IMR-90 (cell line): Measurements from ENCODE around the gene EPB41L2. TPM values are rescaled to one million over a fixed set of nuclear protein-coding genes. Genes with fewer than 3 reads are reported as not detected.

Experiments used
- ATAC-seq: fragments of 200-7000 bp; cut with Tn5 transposase; 2 replicates; pipeline ENCODE4 v1.9.1; 2020; ENCODE audit warnings: low read depth, mild to moderate bottlenecking, moderate library complexity
- BruUV-seq: library from RNA; stranded (reverse); fragments of 400-500 nt; replicated peaks from 2 replicates; lab custom pipeline; 2021; lab: Mats Ljungman, UMichigan
- CTCF ChIA-PET: fragments of 300-600 bp; formaldehyde crosslinking; extraction: SDS; loops from one replicate; lab custom pipeline; 2021; ENCODE audit warnings: antibody characterized with exemption; lab: Yijun Ruan, JAX
- POLR2A ChIA-PET: fragments of 300-600 bp; sonication (Branson Sonifier 250); formaldehyde crosslinking; loops from one replicate; lab custom pipeline; 2022; ENCODE audit warnings: antibody characterized with exemption; ENCODE audit not compliant: unreplicated experiment; lab: Charles Lee
- DNase-seq: peaks from one replicate; pipeline ENCODE4 v3.0.0; 2013
- H2AFZ ChIP-seq: replicated peaks from 2 replicates; pipeline ENCODE3; 2013; ENCODE audit warnings: low read length, mild to moderate bottlenecking; ENCODE audit not compliant: poor library complexity
- H2AK5ac ChIP-seq: 2 replicates; pipeline ENCODE4 v1.6.1; 2013; ENCODE audit warnings: low read depth, low read length, inconsistent platforms
- H2AK9ac ChIP-seq: replicated peaks from 2 replicates; pipeline ENCODE3; 2013; ENCODE audit warnings: mild to moderate bottlenecking, low read depth, low read length, moderate library complexity; ENCODE audit not compliant: poor library complexity
- H2BK120ac ChIP-seq: 2 replicates; pipeline ENCODE4 v1.6.1; 2013; ENCODE audit warnings: low read depth, low read length, inconsistent platforms
- H2BK15ac ChIP-seq: 3 replicates; pipeline ENCODE4 v1.6.1; 2013; ENCODE audit warnings: low read depth, low read length, inconsistent platforms
- H2BK20ac ChIP-seq: 2 replicates; pipeline ENCODE4 v1.6.1; 2013; ENCODE audit warnings: low read depth, mild to moderate bottlenecking, inconsistent platforms, low read length, moderate library complexity
- H2BK5ac ChIP-seq: 2 replicates; pipeline ENCODE4 v1.6.1; 2013; ENCODE audit warnings: mild to moderate bottlenecking, low read depth, low read length, inconsistent platforms; ENCODE audit not compliant: poor library complexity, severe bottlenecking
- H3K14ac ChIP-seq: replicated peaks from 2 replicates; pipeline ENCODE4 v1.6.1; 2013; ENCODE audit warnings: low read depth, low read length, inconsistent platforms
- H3K18ac ChIP-seq: 2 replicates; pipeline ENCODE4 v1.6.1; 2013; ENCODE audit warnings: low read depth, low read length, control low read depth
- H3K23ac ChIP-seq: 2 replicates; pipeline ENCODE4 v1.6.1; 2013; ENCODE audit warnings: low read depth, low read length, inconsistent platforms
- H3K27ac ChIP-seq: 2 replicates; pipeline ENCODE4 v1.5.1; 2013; ENCODE audit warnings: mild to moderate bottlenecking, control low read depth, low read length; ENCODE audit not compliant: insufficient read depth
- H3K27me3 ChIP-seq: 2 replicates; pipeline ENCODE4 v1.6.1; 2013; ENCODE audit warnings: low read length; ENCODE audit not compliant: control insufficient read depth, insufficient read depth
- H3K36me3 ChIP-seq: 2 replicates; pipeline ENCODE4 v1.6.1; 2013; ENCODE audit warnings: low read length, mixed read lengths; ENCODE audit not compliant: control insufficient read depth, insufficient read depth
- H3K4ac ChIP-seq: 2 replicates; pipeline ENCODE4 v1.6.1; 2013; ENCODE audit warnings: low read depth, low read length, inconsistent platforms
- H3K4me1 ChIP-seq: 2 replicates; pipeline ENCODE4 v1.6.1; 2013; ENCODE audit warnings: low read length, mixed read lengths; ENCODE audit not compliant: control insufficient read depth, insufficient read depth
- H3K4me2 ChIP-seq: 2 replicates; pipeline ENCODE4 v1.6.1; 2013; ENCODE audit warnings: low read depth, mild to moderate bottlenecking, control low read depth, low read length, moderate library complexity
- H3K4me3 ChIP-seq: 2 replicates; pipeline ENCODE4 v1.5.1; 2013; ENCODE audit warnings: low read depth, mild to moderate bottlenecking, control low read depth, low read length, moderate library complexity; ENCODE audit not compliant: insufficient read depth
- H3K56ac ChIP-seq: 2 replicates; pipeline ENCODE4 v1.6.1; 2013; ENCODE audit warnings: low read length, inconsistent platforms; ENCODE audit not compliant: insufficient read depth; ENCODE audit errors: extremely low read depth
- H3K79me1 ChIP-seq, 2 experiments: 2 replicates each; pipeline ENCODE4 v1.6.1; 2013; ENCODE audit warnings: low read length in 2 of 2, inconsistent platforms in 1 of 2, low read depth in 1 of 2
- H3K9ac ChIP-seq: 2 replicates; pipeline ENCODE4 v1.6.1; 2013; ENCODE audit warnings: low read depth, low read length, control low read depth
- H3K9me1 ChIP-seq: 2 replicates; pipeline ENCODE4 v1.6.1; 2013; ENCODE audit warnings: low read length, inconsistent platforms; ENCODE audit not compliant: insufficient read depth
- H3K9me3 ChIP-seq: 2 replicates; pipeline ENCODE4 v1.6.1; 2013; ENCODE audit warnings: low read length; ENCODE audit not compliant: control insufficient read depth, insufficient read depth
- H4K20me1 ChIP-seq: 2 replicates; pipeline ENCODE4 v1.6.1; 2013; ENCODE audit warnings: low read length, inconsistent platforms; ENCODE audit not compliant: insufficient read depth
- H4K5ac ChIP-seq: 2 replicates; pipeline ENCODE4 v1.6.1; 2013; ENCODE audit warnings: mild to moderate bottlenecking, low read depth, low read length, control low read depth
- H4K8ac ChIP-seq, 2 experiments: 2 replicates each; pipeline ENCODE4 v1.6.1; 2013; ENCODE audit warnings: low read depth in 2 of 2, low read length in 2 of 2, control low read depth in 1 of 2, inconsistent platforms in 1 of 2
- H4K91ac ChIP-seq: 2 replicates; pipeline ENCODE4 v1.6.1; 2013; ENCODE audit warnings: low read depth, low read length, inconsistent platforms; ENCODE audit not compliant: insufficient read depth
- BHLHE40 ChIP-seq: fragments of 150-350 bp; IDR thresholded peaks from 2 replicates; pipeline ENCODE4 v1.6.1; 2016; ENCODE audit warnings: mild to moderate bottlenecking, low read depth, low read length
- CEBPB ChIP-seq: IDR thresholded peaks from 2 replicates; pipeline ENCODE4 v1.6.1; 2012; ENCODE audit warnings: low read depth, low read length, improper control_type of control experiment
- CHD1 ChIP-seq: IDR thresholded peaks from 2 replicates; pipeline ENCODE4 v1.6.1; 2012; ENCODE audit warnings: low read depth, low read length, improper control_type of control experiment
- CTCF ChIP-seq: conservative IDR thresholded peaks from 2 replicates; pipeline ENCODE4 v1.5.1; 2012; ENCODE audit warnings: mild to moderate bottlenecking, low read depth, low read length, improper control_type of control experiment
- ELK1 ChIP-seq: fragments of 150-350 bp; IDR thresholded peaks from 2 replicates; pipeline ENCODE4 v1.6.1; 2016; ENCODE audit warnings: low read depth, mild to moderate bottlenecking, low read length, moderate library complexity, borderline replicate concordance
- FOS ChIP-seq: fragments of 150-350 bp; IDR thresholded peaks from 2 replicates; pipeline ENCODE4 v1.6.1; 2016; ENCODE audit warnings: low read depth, low read length
- MAZ ChIP-seq: IDR thresholded peaks from 2 replicates; pipeline ENCODE4 v1.6.1; 2012; ENCODE audit warnings: low read depth, mild to moderate bottlenecking, low read length, improper control_type of control experiment, moderate library complexity, borderline replicate concordance
- MXI1 ChIP-seq: IDR thresholded peaks from 2 replicates; pipeline ENCODE4 v1.6.1; 2012; ENCODE audit warnings: low read depth, mild to moderate bottlenecking, low read length, moderate library complexity, borderline replicate concordance
- NFE2L2 ChIP-seq: fragments of 150-350 bp; IDR thresholded peaks from 2 replicates; pipeline ENCODE4 v1.6.1; 2016; ENCODE audit warnings: low read depth, mild to moderate bottlenecking, low read length
- POLR2A ChIP-seq: IDR thresholded peaks from 2 replicates; pipeline ENCODE4 v1.6.1; 2012; ENCODE audit warnings: mild to moderate bottlenecking, low read depth, low read length
- RAD21 ChIP-seq: IDR thresholded peaks from 2 replicates; pipeline ENCODE4 v1.6.1; 2012; ENCODE audit warnings: low read length, improper control_type of control experiment
- RCOR1 ChIP-seq: IDR thresholded peaks from 2 replicates; pipeline ENCODE4 v1.6.1; 2012; ENCODE audit warnings: mild to moderate bottlenecking, low read length, improper control_type of control experiment; ENCODE audit not compliant: insufficient replicate concordance
- RFX5 ChIP-seq: IDR thresholded peaks from 2 replicates; pipeline ENCODE4 v1.8.0; 2012; ENCODE audit warnings: low read depth, mild to moderate bottlenecking, low read length, moderate library complexity
- SMC3 ChIP-seq: fragments of 150-350 bp; IDR thresholded peaks from 2 replicates; pipeline ENCODE4 v1.6.1; 2016; ENCODE audit warnings: low read depth, mild to moderate bottlenecking, antibody characterized with exemption, low read length, moderate library complexity
- USF2 ChIP-seq: fragments of 150-350 bp; IDR thresholded peaks from 2 replicates; pipeline ENCODE4 v1.6.1; 2017; ENCODE audit warnings: mild to moderate bottlenecking, antibody characterized with exemption, low read length, low read depth
- WGBS, 2 experiments: methylation state at CpG; one replicate each; pipeline versions ENCODE4 v1.1.5 to v1.1.7; 2013; ENCODE audit warnings: missing lambda C conversion rate in 2 of 2; ENCODE audit not compliant: insufficient read length in 1 of 2; ENCODE audit errors: extremely low coverage in 2 of 2; 5-methylcytosine and 5-hydroxymethylcytosine counted together
- dilution Hi-C: fragments of 300-500 bp; cut with HindIII; formaldehyde crosslinking; loops from one replicate; pipeline ENCODE4 v1.14.3; 2018; ENCODE audit warnings: low sequenced_read_pairs; ENCODE audit not compliant: unreplicated experiment
- in situ Hi-C: fragments of 300-500 bp; cut with MboI; formaldehyde crosslinking; loops from 3 replicates; pipeline ENCODE4 v1.14.3; 2019; ENCODE audit warnings: low sequenced_read_pairs, inconsistent platforms, mixed read lengths
- intact Hi-C: fragments of 100-400 bp; cut with micrococcal nuclease; formaldehyde crosslinking; loops from 2 replicates; pipeline ENCODE4 v1.10.0; 2022
- polyA plus RNA-seq, 3 experiments: library from polyadenylated mRNA; depleted of rRNA; stranded (reverse); fragments of >200 nt; gene quantifications; 2 replicates each; pipeline ENCODE4 v1.2.3, GENCODE V29; 2012; ENCODE audit warnings: low replicate concordance in 1 of 3
- total RNA-seq: library from RNA; depleted of rRNA; stranded (reverse); fragments of >200 nt; gene quantifications from 2 replicates; pipeline ENCODE4 v1.2.3, GENCODE V29; 2012

EPB41L2 gene
- total and polyA plus RNA-seq, 2 of the 4 experiments (the other 2 are of a cell fraction) = 85.7 to 99.8 TPM

GRCh38 chr6:131060311-131060710 lies 2.7 kb downstream of the EPB41L2 start:
- CTCF ChIA-PET = interaction anchor here (0.6 to 0.8 kb wide), 2 partner anchors 97 to 131 kb away, joined by 3 read pairs; no protein-coding TSS in a partner anchor
- ATAC-seq (no peak), DNase-seq (peak; percentile 64)
- H3K56ac ChIP-seq = no peak overlapping the region
- intact Hi-C loops (loop anchor here (2.0 to 5.0 kb wide), 3 partner anchors 30 to 133 kb away; no protein-coding TSS in a partner anchor), dilution Hi-C loops (no loop called here), in situ Hi-C loops (no loop called here)
- H3K18ac ChIP-seq = peak overlapping the region; percentile 8; the same call in 1 of the 2 replicates
- H3K27ac ChIP-seq = no peak overlapping the region
- 0 out of 2 replicates have a peak overlapping the region, but pooled peaks have one; percentile 3 for H2BK120ac ChIP-seq
- H4K8ac ChIP-seq = no peak overlapping the region
- H3K36me3 ChIP-seq = peaks cover 3% of the 10 kb centered on the region; the same call in 1 of the 2 replicates
- H2AFZ ChIP-seq = no peak overlapping the region
- H3K4me1 ChIP-seq = peaks cover 3% of the 10 kb centered on the region; the same call in 1 of the 2 replicates
- H4K20me1 ChIP-seq = peaks cover 31% of the 10 kb centered on the region; the same call in 1 of the 2 replicates
- peak overlapping the region; percentile 63; the same call in 1 of the 2 replicates for H3K4me2 ChIP-seq
- H4K5ac ChIP-seq = no peak overlapping the region
- no peak overlapping the region for H3K23ac ChIP-seq
- no peak overlapping the region; the same call in 1 of the 2 replicates for H3K9ac ChIP-seq
- peak overlapping the region; percentile 1; the same call in 1 of the 2 replicates for H4K91ac ChIP-seq
- H3K4ac ChIP-seq = peak overlapping the region; percentile 13; the same call in 1 of the 2 replicates
- no CpG with 5 or more reads among the region's 3 CpGs for WGBS, 2 experiments
- BruUV-seq = no TSS peak
- H2BK5ac ChIP-seq = peak overlapping the region; percentile 89
- H3K14ac ChIP-seq = 0 out of 2 replicates have a peak overlapping the region, but pooled peaks have one; percentile 6
- H2BK20ac ChIP-seq = peak overlapping the region; percentile 2; the same call in 1 of the 2 replicates
- H3K9me3 ChIP-seq = peaks cover 6% of the 10 kb centered on the region
- peaks cover 2% of the 10 kb centered on the region; the same call in 1 of the 2 replicates for H3K9me1 ChIP-seq
- H3K4me3 ChIP-seq = peak overlapping the region; percentile 16; the same call in 1 of the 2 replicates
- H2AK5ac ChIP-seq = peak overlapping the region; percentile 3; the same call in 1 of the 2 replicates
- POLR2A ChIA-PET = no interaction called here
- H2BK15ac ChIP-seq = no peak overlapping the region
- peaks cover 13 to 42% of the 10 kb centered on the region in 2 experiments for H3K79me1 ChIP-seq
- TF ChIP-seq CHD1 (no peak), CTCF (no peak), BHLHE40 (no peak), MXI1 (peak; percentile 66; the same call in 1 of the 2 replicates), FOS (no peak), CEBPB (no peak), MAZ (no peak), SMC3 (no peak), POLR2A (no peak), RAD21 (no peak), RCOR1 (no peak), ELK1 (no peak), NFE2L2 (no peak), USF2 (0 out of 2 replicates have a peak, but pooled peaks have one; percentile 13), RFX5 (no peak)
- no peak overlapping the region for H2AK9ac ChIP-seq
- no peaks in the 10 kb centered on the region for H3K27me3 ChIP-seq
